ENCODE data around the gene TTC22.
"Not testable (repeated sequence)": the region's sequence is repeated elsewhere in the genome, so short reads cannot be mapped to it uniquely, and the experiment has no call there.

The TTC22 gene

DNA sequence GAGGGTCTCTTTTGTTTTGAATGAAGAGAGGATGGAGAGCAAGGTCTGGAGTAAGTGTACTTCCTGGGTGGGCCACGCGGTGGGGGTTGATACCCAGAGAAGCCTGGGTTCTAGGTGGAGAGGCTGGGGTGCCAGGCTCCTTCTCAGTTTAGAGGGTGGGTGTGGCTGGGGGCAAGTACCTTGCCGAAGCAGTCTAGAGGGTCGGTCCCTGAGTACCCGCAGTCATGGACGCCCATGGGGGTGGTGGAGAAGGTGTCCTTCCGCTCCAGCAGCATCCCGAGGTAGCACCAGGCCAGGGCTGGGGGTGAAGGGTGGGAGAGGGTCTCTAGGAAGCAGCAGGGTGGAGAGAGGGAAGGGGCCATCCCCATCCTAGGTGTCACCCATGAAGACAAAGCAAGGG is 14.3 kb downstream of the TTC22 start:
- DNase-seq (ENCODE audit: low read depth in 3 of 3), result no peak

DNA sequence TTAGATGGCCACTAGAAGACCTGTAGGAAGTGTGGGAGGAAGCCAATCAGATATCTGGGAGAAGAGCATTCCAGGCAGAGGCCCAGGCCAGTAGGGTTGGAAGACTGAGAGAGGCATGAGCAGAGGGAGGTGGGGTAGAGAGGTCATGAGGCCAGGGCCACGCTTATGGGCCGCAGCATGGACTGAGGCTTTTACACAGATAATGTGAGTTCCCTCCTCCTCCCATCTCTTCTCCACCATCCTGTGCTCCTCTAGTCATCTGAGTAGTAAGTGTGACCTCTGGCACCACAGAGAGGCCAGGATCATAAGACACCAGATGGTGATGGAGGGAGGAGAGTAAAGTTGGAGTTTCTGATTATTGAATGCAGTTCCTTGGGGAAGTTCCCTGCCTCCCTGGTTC is 17.1 kb downstream of the TTC22 start:
- no peak for DNase-seq (ENCODE audit: low read depth in 3 of 3)

DNA sequence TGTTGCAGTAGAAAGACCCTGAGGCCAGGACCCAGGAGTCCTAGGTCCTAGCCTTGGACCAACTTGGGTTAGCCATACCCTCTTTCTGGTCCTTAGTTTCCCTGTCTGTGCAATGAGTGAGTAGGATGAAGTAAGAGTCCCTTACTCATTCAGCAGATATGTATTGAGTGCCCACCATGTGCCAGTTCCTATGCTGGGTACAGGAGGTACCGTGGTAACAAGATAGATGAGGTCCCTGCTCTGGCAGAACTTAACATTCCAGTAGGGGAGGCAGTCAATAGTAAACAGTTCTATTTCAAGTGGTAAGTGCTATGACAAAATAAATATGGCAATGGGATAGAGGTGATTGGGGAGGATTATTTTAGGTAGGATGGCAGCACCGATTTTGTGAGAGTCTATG is 18.5 kb downstream of the TTC22 start:
- no peak for DNase-seq (ENCODE audit: low read depth in 3 of 3)

DNA sequence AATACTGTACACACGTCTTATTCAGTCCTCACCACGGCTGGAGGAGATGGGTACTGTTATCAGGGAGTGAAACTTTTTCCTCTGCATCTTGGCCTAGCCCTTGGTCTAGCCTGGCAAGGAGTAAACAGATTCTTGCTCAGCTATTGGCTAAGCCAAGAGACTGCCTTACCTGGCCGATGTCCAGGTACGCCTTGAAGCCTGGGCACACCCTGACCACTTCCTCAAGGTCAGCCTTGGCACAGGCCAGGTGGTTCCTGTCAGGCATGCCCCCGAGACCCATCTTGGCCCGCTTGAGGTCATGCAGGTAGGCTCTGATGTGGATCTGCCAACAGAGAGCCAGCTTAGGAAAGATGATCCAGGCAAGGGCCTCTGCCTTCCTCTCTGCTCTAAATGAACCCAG is 19.0 kb downstream of the TTC22 start:
- DNase-seq (ENCODE audit: low read depth in 3 of 3), result no peak

DNA sequence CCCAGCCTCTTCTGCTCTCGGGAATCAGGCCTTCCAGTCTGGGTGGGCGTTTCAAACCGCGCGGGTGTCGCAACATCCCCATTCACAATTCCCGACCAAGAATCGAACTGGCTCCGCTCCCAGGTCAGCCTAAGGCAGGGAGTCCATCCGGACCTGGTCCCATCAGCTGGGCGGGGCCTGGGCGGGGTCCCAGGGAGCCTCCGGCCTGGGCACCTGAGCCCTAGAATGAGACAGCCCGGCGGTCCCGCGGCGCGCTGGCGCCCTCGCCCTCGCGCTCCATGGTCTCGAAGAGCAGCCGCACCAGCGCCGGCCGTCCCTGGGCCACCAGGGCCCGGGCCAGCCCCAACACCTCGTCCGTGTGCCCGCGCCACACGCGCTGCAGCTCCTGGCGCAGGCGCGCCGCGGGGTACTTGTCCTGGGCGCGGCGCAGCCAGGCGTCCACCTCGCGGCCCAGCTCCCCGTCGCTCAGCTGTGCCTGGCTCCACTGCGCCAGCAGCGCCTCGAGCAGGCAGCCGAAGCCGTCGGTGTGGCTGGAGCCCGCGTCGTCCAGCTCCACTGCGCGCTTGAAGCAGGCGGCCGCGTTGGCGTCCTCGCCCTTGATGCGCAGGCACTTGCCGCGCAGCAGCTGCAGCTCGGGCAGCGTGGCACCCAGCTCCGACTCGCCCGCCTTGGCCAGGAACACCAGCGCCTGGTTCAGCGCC is 19.9 kb downstream of the TTC22 start:
- DNase-seq (ENCODE audit: low read depth in 3 of 3), result no peak

DNA sequence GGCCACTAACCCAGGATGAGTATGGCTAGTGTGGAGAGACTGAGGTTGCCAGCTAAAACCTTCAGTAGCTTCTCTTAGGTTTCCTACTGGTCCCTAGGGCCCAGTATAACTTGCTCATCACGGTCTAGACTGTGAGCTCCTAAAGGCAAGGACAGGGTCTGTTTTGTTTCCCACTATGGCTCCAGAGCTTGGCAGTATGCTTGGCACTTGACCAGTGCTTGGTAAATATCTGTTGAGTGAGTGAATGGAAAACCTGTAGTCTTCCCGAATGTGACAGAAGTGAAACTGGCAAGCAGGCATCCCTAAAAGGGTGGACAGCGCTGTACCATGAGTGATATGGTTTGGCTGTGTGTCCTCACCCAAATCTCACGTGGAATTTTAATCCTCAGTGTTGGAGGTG is 23.7 kb downstream of the TTC22 start:
- DNase-seq (ENCODE audit: low read depth in 3 of 3), result no peak

DNA sequence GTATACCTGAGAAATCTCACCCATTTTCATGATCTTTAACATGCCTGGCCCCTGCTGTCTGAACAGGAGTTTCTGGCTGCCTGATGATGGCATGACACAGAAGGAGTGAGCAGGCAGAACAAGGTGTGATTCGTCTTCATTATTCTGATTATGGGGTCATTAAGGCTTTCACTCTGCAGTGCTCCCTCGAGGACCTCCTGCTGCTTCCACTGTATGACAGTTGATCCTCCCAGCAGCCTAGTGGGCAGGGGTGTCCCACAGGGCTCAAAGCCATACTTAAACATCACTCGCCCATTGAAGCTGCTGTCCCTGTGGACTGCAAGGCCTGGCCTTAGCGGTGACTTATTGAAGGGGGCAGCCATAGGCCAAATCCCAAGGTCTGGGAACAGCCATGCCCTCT is 24.1 kb downstream of the TTC22 start:
- no peak for DNase-seq (ENCODE audit: low read depth in 3 of 3)

DNA sequence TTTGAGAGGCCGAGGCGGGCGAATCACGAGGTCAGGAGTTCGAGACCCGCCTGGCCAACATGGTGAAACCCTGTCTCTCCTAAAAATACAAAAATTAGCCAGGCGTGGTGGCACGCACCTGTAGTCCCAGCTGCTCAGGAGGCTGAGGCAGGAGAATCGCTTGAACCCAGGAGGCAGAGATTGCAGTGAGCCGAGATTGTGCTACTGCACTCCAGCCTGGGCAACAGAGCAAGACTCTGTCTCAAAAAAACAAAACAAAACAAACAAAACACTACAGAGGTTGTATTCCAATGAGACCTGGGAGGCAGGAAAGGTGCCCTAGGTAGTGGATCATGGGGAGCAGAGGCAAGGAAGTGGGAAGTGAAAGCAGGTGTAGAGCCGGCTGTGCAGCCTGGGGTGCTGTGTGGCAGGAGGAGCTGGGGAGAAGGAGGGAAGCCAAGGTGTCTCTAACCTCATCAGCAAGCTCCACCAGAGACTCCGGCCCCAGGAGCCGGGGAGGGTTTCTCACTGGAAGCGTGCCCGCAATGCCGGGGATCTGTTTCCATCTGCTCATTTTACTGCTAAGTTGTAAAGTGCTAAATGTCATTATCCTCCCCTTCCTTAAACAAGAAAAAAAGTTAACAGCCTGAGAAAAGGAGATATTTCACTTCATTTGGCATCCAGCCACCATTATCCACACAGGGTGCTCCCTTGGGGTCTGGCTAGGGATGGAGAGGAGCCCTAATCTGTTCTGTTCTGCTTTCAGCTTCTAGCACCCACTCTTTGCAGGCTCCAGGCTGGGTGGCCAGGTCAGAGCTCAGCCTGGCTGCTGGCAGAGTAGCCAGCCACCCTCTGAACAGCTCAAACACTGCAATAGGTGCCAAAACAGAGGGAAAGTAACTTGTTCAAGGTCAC is 25.0 kb downstream of the TTC22 start:
- not testable (repeated sequence) for DNase-seq (ENCODE audit: low read depth in 3 of 3)

DNA sequence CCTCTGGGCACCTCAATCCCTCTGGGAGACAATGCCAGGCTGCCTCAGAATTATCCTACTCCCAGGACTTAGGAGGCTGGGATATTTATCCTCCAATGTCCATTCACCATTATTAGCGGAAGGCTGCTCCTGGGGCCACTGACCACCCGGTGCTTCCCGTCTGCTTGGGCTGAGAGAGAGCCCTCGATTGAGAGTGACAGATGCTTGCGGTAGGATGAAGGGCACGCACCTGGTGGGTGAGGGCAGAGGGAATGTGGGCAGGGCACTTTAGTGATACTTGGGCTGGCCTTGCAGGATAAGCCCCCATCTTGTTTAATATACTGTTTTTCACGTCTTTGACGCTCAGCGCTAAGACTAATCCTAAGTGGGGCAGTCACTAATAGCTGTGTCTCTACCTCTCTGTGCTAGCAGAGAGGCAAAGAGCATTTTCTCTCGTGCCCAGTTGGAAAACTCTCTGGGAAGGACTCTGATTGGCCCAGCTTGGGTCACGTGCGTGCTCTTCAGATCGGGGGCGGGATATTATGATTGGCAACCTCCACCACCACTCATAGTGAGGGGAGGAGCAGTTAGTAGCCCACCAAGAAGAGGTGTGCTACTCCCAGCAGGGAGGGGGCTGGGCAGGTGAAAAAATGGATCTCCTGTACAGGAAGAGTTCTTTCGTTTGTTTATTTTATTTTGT is 26.2 kb downstream of the TTC22 start:
- no peak for DNase-seq (ENCODE audit: low read depth in 3 of 3)

DNA sequence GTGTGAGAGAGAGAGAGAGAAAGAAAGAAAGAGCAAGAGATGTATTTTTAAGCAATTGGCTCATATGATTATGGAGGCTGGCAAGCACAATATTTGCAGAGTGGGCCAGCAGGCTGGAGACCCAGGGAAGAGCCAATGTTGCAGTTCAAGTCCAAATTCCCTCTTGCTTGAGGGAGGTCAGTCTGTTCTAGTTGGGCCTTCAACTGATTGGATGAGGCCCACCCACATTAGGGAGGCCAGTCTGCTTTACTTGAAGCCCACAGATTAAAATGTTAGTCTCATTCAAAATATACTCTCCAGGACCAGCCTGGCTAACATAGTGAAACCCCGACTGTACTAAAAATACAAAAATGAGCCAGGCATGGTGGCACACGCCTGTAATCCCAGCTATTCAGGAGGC is 28.2 kb downstream of the TTC22 start:
- no peak for DNase-seq (ENCODE audit: low read depth in 3 of 3)

DNA sequence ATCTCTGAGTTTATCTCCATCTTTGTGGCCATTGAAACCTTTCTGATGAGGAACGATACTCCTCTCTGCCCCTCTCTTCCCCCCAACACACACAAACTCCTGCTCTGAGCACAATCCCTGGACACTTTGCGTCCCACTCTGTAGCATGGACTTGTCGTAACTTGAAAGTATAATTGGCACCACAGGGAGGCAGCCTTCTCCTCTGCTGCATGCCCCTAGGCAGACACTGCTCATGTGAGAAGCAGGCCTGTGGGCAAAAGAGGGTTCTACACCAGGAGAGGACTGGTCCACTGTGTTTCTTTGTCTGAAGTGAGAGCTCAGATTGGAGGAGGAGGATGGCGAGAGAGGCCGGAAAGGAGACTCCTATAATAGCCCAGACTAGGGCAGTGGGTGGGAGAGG is 33.0 kb downstream of the TTC22 start:
- DNase-seq (ENCODE audit: low read depth in 3 of 3), result no peak

DNA sequence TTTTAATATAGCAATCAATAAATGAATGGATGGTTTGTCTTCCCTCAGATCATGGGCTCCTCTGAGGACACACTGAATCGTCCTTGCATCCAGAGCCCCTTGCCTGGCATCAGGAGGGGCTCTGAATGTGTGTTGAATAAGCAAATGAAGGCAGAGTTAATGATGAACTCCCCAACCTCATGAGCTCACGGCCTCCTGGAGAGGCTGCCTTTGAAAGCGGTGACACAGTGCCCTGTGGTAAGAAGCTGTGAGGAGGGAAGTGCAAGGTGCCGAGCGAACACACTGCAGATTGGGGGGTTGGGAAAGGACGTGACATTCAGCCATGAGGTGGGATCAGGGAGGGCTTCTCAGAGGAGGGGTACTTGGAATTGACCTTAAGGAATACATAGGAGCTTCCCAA is 33.6 kb downstream of the TTC22 start:
- no peak for DNase-seq (ENCODE audit: low read depth in 3 of 3)

DNA sequence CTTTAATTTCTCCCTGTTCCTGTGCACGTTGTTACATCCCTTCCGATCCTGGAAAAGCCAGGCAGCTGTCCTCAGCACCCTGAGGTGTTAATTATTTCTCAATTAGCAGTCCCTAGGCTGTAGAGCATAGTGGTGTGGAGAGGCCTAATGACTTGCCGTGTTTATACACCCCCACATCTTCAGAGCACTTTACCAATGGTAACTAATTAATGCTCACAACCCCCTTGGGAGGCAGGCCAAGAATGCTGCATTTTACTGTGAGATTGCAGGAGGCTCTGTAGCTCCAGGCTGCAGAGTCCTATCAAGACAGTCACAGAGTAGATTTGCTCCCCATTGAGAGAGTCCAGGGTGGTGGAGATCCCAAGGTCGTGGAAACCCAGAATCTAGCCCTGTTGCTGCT is 34.4 kb downstream of the TTC22 start:
- no peak for DNase-seq (ENCODE audit: low read depth in 3 of 3)

DNA sequence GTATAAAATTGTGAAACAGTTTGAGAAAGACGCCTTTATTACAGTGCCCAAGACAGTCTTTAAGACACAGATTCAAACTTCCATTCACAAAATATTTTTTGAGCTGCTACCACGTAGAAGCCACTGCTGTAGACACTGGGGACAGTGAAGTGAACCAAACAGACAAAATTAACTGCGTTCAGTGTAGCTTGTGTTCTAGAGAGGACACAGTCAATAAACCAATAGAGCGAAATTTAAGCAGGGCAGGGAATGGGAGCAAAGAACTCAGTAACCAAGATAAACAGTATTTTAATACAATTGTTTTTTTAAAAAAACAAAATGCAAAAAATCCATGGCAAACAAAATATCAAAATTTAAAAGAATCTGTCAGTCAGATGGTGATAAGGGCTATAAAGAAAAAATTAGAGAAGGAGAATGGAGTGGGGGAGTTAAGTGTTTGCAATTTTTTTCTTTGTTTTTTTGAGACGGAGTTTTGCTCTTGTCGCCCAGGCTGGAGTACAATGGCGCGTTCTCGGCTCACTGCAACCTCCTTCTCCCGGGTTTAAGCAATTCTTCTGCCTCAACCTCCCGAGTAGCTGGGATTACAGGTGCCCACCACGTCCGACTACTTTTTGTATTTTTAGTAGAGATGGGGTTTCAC is 36.1 kb downstream of the TTC22 start:
- DNase-seq (ENCODE audit: low read depth in 3 of 3), result no peak

DNA sequence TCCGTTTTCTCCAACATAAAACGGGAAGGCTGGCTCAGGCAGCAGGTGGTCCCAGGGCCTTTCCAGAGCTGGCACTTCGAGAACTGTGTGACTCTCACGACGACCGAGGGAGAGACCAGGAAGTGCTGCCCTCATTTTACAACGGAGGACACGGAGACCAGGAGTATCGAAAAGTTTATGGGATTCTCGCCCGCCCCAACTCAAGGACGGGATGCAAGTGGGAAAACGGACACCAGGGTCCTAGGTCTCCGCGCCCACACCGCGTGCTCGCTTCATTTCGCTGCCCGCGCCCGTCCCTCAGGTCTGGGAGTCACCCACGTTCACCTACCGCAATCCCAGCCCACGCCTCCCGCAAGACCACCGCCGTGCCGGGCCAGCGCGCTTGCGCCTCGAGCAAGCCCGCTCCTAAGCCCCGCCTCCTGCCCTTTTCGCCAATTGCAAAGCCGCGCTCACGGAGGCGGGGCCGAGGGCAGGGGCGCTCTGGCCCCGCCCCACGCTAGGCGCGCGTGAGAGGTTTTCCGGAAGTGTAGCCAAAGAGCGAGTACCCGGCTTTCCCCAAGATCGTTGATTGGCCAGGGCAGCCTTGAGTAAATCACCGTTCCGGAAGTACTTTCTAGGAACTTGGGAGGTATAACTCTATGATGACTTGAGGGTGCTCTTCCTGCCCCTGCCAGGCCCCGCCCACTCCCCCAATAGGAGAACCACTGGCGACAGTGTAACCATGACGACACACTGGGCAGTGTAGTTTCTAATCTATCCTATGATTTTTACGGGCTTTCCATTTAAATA is 36.8 kb downstream of the TTC22 start, which contains the start of gene PARS2:
PARS2 (minus strand) TSS at position 391 of the 789 bp plus-strand sequence. CDS start 5,362 bp downstream, outside the sequence.
- peak; percentile 92 to 93 (median 92) for DNase-seq (ENCODE audit: low read depth in 3 of 3)

DNA sequence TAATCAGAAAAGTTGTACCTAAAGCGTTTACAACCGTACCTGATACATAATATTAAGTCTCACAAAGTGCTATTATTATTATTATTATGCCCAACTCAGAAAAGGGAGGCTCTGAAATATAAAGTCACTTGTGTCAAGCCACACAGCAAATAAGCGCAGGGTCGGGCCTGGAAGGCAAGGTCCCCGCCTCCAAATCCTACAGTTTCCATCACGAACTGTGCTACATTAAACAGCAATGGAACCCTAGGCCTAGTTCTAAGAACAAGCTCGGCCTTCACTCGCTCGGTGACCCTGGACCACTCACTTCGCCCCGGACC is 37.3 kb downstream of the TTC22 start:
- no peak for DNase-seq (ENCODE audit: low read depth in 3 of 3)

DNA sequence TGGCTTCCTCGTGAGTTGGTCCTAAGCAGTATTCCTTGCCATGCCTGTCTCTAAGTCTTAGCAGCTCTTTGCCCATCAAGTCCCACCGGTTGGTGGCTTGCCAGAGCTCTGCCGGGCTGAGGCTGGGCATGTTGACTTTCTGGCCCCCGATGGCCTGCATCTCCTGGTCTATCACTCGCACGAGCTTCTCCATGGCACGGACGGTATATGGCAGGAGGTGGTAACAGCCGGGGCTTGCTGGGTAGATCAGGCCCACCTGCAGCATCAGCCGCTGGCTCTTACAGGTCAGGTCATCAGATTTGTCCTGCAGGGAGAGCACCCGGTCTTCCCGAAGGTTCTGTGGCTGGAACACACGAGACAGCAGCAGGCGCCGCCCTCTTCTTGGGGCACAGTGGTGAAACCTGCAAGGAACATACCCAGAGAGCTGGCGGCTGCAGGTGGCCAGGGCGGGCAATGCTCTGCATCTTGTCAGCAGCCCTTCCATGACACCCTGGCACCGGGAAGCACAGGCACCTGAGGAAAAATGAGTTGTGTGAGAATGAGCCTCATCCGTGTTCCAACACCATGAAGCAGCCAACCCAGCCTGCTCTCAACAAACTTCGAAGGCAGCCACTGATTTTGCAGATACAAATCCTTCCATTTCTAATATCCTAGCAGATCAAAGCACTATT is 42.3 kb downstream of the TTC22 start:
- DNase-seq (ENCODE audit: low read depth in 3 of 3), result no peak

DNA sequence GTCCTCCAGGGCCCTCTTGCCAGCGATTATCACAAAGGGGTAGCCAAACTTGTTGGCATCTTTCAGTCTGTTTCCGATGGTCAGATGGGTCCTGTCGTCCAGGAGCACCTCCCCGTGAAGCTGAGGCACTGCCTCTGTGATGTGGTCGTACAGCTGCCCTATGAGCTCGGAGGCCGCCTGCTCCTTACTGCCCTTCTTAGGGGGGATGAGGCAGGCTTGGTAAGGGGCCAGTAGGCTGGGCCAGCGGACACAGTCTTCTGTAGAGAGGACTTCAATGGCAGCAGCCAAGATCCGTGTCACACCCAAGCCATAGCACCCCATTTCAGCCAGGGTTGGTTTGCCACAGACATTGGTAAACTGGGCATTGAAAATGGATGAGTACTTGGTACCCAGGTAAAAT is 43.3 kb downstream of the TTC22 start:
- DNase-seq (ENCODE audit: low read depth in 3 of 3), result no peak

DNA sequence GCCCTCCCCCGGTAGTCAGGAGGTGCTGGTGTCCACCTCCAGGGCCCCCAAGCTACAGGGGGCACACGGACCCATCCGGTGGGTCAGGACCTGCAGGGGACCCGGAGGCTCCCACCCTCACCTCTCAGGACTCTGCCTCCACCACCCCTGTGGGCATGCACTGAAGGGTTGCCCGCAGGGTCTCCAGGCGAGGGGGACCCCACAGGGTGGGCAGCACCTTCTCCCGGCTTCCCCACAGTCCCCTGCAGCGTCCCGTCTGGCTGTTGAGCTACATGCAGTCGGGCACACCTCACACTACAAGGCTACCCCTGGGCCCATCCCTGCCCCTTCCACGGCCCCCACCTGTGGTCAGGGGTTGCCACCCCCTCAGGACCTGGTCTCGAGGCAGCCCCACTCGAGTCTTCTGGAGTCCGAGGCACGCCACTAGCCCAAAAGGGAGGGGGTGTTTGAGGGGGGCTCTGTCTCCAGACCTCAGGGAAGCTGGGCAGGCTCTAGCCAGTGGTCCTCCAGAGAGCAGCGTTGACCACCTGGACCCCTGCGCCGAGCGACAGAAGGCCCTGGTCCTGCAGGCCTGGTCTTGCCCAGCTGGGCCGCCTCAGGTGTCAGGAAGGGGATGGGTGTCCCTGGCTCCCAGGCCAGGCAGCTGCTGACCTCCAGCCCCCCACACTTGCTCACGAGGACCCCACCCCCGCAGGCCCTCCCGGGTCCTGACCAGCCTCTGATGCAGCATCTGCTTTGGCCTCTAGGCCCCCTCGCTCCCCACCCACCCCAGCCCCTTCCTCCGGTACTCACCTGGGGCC is 46.4 kb downstream of the TTC22 start:
- DNase-seq (ENCODE audit: low read depth in 3 of 3), result no peak

DNA sequence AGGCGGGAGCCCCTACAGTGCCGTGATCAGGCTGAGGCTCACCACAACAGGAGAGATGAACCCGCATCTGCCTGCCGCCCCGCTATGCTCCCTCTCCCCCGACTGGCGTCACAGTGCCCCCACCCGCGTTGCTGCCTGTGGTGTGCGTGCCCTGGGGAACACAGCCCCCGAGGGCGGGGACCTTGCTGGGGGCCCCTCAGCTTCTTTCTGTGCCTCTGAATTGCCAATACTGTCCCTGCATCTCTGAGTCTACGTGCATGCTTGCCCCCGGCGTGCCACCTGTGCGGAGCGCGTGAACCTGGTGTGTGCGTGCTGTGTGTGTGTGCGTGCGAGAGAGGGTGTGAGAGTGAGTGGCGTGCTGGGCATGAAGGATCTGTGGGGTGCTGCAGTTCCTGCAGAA is 47.1 kb downstream of the TTC22 start:
- no peak for DNase-seq (ENCODE audit: low read depth in 3 of 3)
